Measurements from ENCODE around the gene JPH2.
A peak's percentile ranks its signal among the peaks of the same experiment; 100 is the strongest.

JPH2 gene

DNA sequence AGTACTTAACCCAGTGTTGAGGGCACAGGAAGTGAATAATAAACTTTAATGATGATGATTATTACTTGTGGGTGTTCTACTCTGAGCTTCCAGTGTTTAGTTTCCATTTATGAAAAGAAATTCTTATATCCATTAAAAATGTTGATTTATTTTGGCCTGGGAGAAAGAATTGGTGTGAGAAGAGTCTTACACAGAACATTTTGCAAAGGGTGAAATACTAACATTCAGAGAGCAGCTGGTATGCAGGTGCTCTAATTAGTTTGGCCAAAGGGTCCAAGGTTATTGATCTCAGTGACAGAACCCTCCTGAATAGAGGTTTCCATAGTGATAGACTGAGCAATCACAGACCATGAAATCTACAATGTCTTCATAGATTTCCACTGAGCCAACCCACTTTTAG, 19.1 kb upstream of the JPH2 start:
- TF ChIP-seq, protein P1, sequence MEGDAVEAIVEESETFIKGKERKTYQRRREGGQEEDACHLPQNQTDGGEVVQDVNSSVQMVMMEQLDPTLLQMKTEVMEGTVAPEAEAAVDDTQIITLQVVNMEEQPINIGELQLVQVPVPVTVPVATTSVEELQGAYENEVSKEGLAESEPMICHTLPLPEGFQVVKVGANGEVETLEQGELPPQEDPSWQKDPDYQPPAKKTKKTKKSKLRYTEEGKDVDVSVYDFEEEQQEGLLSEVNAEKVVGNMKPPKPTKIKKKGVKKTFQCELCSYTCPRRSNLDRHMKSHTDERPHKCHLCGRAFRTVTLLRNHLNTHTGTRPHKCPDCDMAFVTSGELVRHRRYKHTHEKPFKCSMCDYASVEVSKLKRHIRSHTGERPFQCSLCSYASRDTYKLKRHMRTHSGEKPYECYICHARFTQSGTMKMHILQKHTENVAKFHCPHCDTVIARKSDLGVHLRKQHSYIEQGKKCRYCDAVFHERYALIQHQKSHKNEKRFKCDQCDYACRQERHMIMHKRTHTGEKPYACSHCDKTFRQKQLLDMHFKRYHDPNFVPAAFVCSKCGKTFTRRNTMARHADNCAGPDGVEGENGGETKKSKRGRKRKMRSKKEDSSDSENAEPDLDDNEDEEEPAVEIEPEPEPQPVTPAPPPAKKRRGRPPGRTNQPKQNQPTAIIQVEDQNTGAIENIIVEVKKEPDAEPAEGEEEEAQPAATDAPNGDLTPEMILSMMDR (IDR thresholded peaks at IDR 0.05; ENCODE audit: insufficient read depth, low read depth, low read length, missing control alignments) = no peak
- no peak for DNase-seq (ENCODE audit: low read depth)
- H3K4me3 ChIP-seq (ENCODE audit: low read length) = no peak overlapping the region

DNA sequence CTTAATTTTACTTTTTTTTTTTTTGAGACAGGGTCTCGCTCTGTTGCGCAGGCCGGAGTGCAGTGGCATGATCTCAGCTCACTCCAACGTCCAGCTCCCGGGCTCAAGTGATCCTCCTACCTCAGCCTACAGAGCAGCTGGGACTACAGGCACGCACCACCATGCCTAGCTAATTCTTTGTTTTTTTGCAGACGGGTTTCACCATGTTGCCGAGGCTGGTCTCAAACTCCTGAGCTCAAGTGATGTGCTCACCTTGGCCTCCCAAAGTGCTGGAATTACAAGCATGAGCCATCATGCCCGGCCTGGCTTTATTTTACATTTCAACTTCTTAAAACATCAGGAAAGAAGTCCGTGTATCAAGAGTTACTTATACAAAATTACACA, 17.8 kb upstream of the JPH2 start:
- H3K4me3 ChIP-seq (ENCODE audit: low read length) = no peak overlapping the region
- TF ChIP-seq, protein P1 (IDR thresholded peaks at IDR 0.05; ENCODE audit: insufficient read depth, low read depth, low read length, missing control alignments) = no peak
- no peak for DNase-seq (ENCODE audit: low read depth)

DNA sequence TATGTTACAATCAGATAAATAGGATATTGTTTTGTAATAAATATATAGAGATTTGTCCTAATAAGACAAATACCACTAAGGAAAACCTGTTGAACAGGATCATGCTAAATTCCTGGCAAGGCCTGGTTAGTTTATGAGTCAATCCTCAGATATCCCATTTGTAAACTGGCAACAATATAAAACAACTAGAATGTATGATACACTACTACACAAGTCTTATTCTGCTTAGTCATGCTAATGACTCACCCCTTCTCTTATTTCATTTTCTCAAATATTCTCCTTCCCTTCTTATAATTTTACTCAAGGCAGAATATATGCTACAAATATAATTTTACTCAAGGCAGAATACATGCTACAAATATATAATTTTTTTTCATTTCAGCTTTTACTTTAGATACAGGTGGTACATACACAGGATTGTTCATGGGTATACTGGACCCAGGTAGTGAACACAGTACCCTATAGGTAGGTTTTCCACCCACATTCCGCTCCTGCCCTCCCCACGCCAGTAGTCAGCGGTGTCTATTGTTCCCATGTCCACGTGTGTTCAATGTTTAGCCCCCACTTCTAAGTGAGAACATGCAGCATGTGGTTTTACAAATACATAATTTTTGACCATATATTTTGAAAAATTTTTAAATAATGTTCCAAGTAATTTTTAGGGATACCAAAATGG, 17.3 kb upstream of the JPH2 start:
- TF ChIP-seq, protein P1 (IDR thresholded peaks at IDR 0.05; ENCODE audit: insufficient read depth, low read depth, low read length, missing control alignments) = no peak
- peak; percentile 95 for DNase-seq (ENCODE audit: low read depth)
- H3K4me3 ChIP-seq (ENCODE audit: low read length) = peak overlapping the region; percentile 6

DNA sequence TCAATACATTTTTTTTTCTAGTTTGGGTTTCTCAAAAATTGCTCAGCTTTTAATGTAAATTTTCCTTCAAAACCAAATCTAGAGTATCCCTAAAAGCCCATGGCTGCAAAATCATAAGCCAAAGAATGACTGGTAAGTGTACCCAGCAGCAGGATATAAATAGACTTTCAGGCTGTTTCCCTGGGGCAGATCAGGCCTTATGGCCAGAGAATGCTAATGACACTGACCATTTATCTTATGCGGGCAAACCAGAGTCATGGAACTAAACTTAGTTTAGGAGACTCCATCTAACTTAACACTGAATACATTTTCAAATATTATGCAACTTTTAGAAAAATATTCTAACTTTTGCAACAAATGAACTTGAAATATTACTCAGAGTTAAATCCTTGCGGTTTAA, 16.2 kb upstream of the JPH2 start:
- no peak for DNase-seq (ENCODE audit: low read depth)
- H3K4me3 ChIP-seq (ENCODE audit: low read length) = no peak overlapping the region
- TF ChIP-seq, protein P1 (IDR thresholded peaks at IDR 0.05; ENCODE audit: insufficient read depth, low read depth, low read length, missing control alignments) = no peak

DNA sequence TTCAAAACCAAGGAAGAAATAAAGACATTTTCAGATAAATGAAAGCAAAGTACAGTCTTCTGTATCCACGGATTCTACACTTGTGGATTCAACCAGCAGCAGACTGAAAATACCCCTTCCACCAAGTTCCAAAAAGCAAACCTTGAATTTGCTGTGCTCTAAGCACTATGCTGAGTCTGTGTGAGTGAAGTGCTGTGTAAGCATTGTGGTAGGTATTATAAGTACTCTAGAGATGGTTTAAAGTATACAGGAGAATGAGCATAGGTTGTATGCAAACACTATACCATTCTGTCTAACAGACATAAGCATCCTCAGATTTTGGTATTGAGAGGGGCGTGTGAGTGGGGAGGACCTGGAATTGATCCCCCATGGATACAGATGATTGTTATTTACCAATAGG, 14.0 kb upstream of the JPH2 start:
- no peak for DNase-seq (ENCODE audit: low read depth)
- TF ChIP-seq, protein P1 (IDR thresholded peaks at IDR 0.05; ENCODE audit: insufficient read depth, low read depth, low read length, missing control alignments) = no peak
- H3K4me3 ChIP-seq (ENCODE audit: low read length) = no peak overlapping the region

DNA sequence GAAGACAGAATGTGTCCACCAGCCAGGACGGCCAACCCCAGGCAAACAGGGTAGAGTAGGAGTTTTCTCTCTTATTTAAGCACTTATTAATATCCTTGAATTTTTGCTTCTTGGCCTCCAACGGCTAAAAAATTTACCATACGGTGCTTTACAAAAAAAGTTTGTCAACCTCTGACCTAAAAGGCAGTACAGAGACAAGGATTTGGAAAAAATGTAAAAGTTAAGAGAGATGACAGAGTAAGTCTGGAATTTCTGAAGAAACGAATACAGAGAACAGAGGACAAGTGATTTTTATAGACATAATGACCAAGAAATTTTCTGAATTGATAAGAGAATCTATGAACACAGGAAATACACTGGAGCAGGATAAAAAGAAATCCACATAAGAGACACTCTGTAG, 13.4 kb upstream of the JPH2 start:
- H3K4me3 ChIP-seq (ENCODE audit: low read length) = no peak overlapping the region
- TF ChIP-seq, protein P1 (IDR thresholded peaks at IDR 0.05; ENCODE audit: insufficient read depth, low read depth, low read length, missing control alignments) = no peak
- DNase-seq (ENCODE audit: low read depth) = no peak

DNA sequence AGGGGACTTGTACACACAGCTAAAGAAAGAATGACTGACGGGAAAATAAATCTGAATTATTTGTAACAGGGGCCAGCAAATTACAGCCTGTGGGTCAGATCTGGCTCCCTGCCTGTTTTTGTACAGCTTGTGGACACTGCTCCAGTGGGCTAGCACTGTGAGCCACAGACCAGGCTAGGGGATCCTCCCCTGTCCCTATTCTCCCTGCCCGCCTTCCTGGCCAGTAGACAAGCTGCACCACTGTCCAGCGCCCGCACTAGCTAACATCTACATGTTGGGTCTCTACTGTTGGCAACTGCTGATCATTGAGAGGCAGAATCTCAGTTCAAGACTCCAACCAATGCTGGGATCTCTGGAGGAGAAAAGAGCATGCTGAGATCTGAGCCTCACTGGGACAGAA, 12.9 kb upstream of the JPH2 start:
- DNase-seq (ENCODE audit: low read depth) = no peak
- TF ChIP-seq, protein P1 (IDR thresholded peaks at IDR 0.05; ENCODE audit: insufficient read depth, low read depth, low read length, missing control alignments) = no peak
- H3K4me3 ChIP-seq (ENCODE audit: low read length) = no peak overlapping the region
